PC-3 (cell line): ENCODE data around the gene TIMP2. TPM values are rescaled to one million over a fixed set of nuclear protein-coding genes. Genes with fewer than 3 reads are reported as not detected.

Experiments
- ATAC-seq: fragments of 200-7000 bp; cut with Tn5 transposase; 2 replicates; pipeline ENCODE4 v1.9.1; 2020; ENCODE audit warnings: mild to moderate bottlenecking, moderate library complexity
- BruUV-seq: library from RNA; stranded (reverse); fragments of 400-500 nt; replicated peaks from 2 replicates; lab custom pipeline; 2021; lab: Mats Ljungman, UMichigan
- CTCF ChIA-PET: fragments of 300-600 bp; sonication (Branson Sonifier 250); formaldehyde crosslinking; loops from one replicate; lab custom pipeline; 2022; ENCODE audit warnings: antibody characterized with exemption; lab: Charles Lee
- POLR2A ChIA-PET: fragments of 300-600 bp; sonication (Branson Sonifier 250); formaldehyde crosslinking; loops from one replicate; lab custom pipeline; 2022; ENCODE audit warnings: antibody characterized with exemption; ENCODE audit not compliant: unreplicated experiment; lab: Charles Lee
- DNase-seq: peaks from one replicate; pipeline ENCODE4 v3.0.0-alpha.2; 2015
- H2AFZ ChIP-seq: fragments of 300-600 bp; sonication (generic); 2 replicates; pipeline ENCODE4 v1.6.0; 2016; ENCODE audit warnings: antibody characterized with exemption, low read length
- H3F3A ChIP-seq: fragments of 300-600 bp; sonication (generic); one replicate; pipeline ENCODE4 v1.6.0; 2017; ENCODE audit warnings: antibody characterized with exemption, low read length, control low read depth, mild to moderate bottlenecking; ENCODE audit not compliant: unreplicated experiment
- H3K27ac ChIP-seq: fragments of 300-600 bp; sonication (generic); 2 replicates; pipeline ENCODE4 v1.5.1; 2016; ENCODE audit warnings: mild to moderate bottlenecking, low read length
- H3K27me3 ChIP-seq: fragments of 300-600 bp; sonication (generic); 2 replicates; pipeline ENCODE4 v1.6.1; 2016; ENCODE audit warnings: low read length, mixed read lengths
- H3K36me3 ChIP-seq: fragments of 300-600 bp; sonication (generic); 2 replicates; pipeline ENCODE4 v1.6.1; 2016; ENCODE audit warnings: low read depth, mixed run types, low read length, mixed read lengths
- H3K4me1 ChIP-seq: fragments of 300-600 bp; sonication (generic); 2 replicates; pipeline ENCODE4 v1.5.1; 2016; ENCODE audit warnings: low read length; ENCODE audit not compliant: insufficient read depth
- H3K4me2 ChIP-seq: fragments of 300-600 bp; sonication (generic); 2 replicates; pipeline ENCODE4 v1.6.0; 2016; ENCODE audit warnings: low read length
- H3K4me3 ChIP-seq: fragments of 300-600 bp; sonication (generic); 2 replicates; pipeline ENCODE4 v1.5.1; 2016; ENCODE audit warnings: mild to moderate bottlenecking, low read length, mixed read lengths
- H3K79me2 ChIP-seq: fragments of 300-600 bp; sonication (generic); 2 replicates; pipeline ENCODE4 v1.6.1; 2017; ENCODE audit warnings: low read length, mixed read lengths
- H3K9ac ChIP-seq: fragments of 300-600 bp; sonication (generic); 2 replicates; pipeline ENCODE4 v1.6.0; 2016; ENCODE audit warnings: mild to moderate bottlenecking, low read length
- H3K9me2 ChIP-seq: fragments of 300-600 bp; sonication (generic); replicated peaks from 2 replicates; pipeline ENCODE4 v1.6.1; 2016; ENCODE audit warnings: mixed run types, low read length, mixed read lengths
- H3K9me3 ChIP-seq: fragments of 300-600 bp; sonication (generic); 2 replicates; pipeline ENCODE4 v1.6.1; 2016; ENCODE audit warnings: low read length, mixed read lengths
- H4K20me1 ChIP-seq: fragments of 300-600 bp; sonication (generic); 2 replicates; pipeline ENCODE4 v1.6.1; 2016; ENCODE audit warnings: low read length, mixed read lengths
- CTCF ChIP-seq: fragments of 300-600 bp; sonication (generic); conservative IDR thresholded peaks from 2 replicates; pipeline ENCODE4 v1.5.1; 2017; ENCODE audit warnings: antibody characterized with exemption, low read depth, mild to moderate bottlenecking, low read length
- EZH2 ChIP-seq: fragments of 300-600 bp; sonication (generic); IDR thresholded peaks from one replicate; pipeline ENCODE4 v1.6.1; 2017; ENCODE audit warnings: antibody characterized with exemption, mild to moderate bottlenecking, low read length; ENCODE audit not compliant: unreplicated experiment
- EZH2phosphoT487 ChIP-seq: fragments of 300-600 bp; sonication (generic); IDR thresholded peaks from 2 replicates; pipeline ENCODE4 v1.6.1; 2018; ENCODE audit warnings: mild to moderate bottlenecking, antibody characterized with exemption, low read length, borderline replicate concordance
- intact Hi-C: fragments of 100-400 bp; cut with micrococcal nuclease; formaldehyde crosslinking; loops from 2 replicates; pipeline ENCODE4 v1.9.0; 2023
- total RNA-seq: library from RNA; depleted of rRNA; stranded (reverse); fragments of >200 nt; gene quantifications from 2 replicates; pipeline ENCODE4 v1.2.3, GENCODE V29; 2014

The TIMP2 gene
- total RNA-seq, 1 experiment from 2014 or later, result 60.1 TPM

- CTCF ChIA-PET, result no interaction called here
- no peak for ATAC-seq
Measured at GRCh38 chr17:78821961-78822360, 103.2 kb downstream of the TIMP2 start.

GRCh38 chr17:78820841-78821240 lies 104.3 kb downstream of the TIMP2 start:
- H3K9me3 ChIP-seq, result no peaks in the 10 kb centered on the region
- POLR2A ChIA-PET, result no interaction called here
- intact Hi-C loops, result no loop called here
- no peaks in the 10 kb centered on the region for H3K27me3 ChIP-seq
- CTCF ChIA-PET, result no interaction called here
- H3K27ac ChIP-seq, result no peak overlapping the region
- H2AFZ ChIP-seq, result no peak overlapping the region
- peaks cover 11% of the 10 kb centered on the region; the same call in 1 of the 2 replicates for H3K79me2 ChIP-seq
- no peak for ATAC-seq
- peaks cover 23% of the 10 kb centered on the region for H4K20me1 ChIP-seq
- H3K36me3 ChIP-seq, result peaks cover 92% of the 10 kb centered on the region
- no peaks in the 10 kb centered on the region for H3F3A ChIP-seq
- DNase-seq, result no peak
- H3K9me2 ChIP-seq, result no peaks in the 10 kb centered on the region
- BruUV-seq, result no TSS peak
- no peak overlapping the region for H3K9ac ChIP-seq
- H3K4me1 ChIP-seq, result no peaks in the 10 kb centered on the region
- no peak overlapping the region for H3K4me2 ChIP-seq
- no peak overlapping the region for H3K4me3 ChIP-seq
- TF ChIP-seq EZH2phosphoT487 (no peak), EZH2 (no peak), CTCF (no peak)

More at GRCh38 chr17:78821961-78822360, 103.2 kb downstream of the TIMP2 start:
- peaks cover 11% of the 10 kb centered on the region; the same call in 1 of the 2 replicates for H3K79me2 ChIP-seq
- H2AFZ ChIP-seq, result no peak overlapping the region
- intact Hi-C loops, result no loop called here
- TF ChIP-seq EZH2phosphoT487 (no peak), CTCF (no peak), EZH2 (no peak)
- H3K9me2 ChIP-seq, result no peaks in the 10 kb centered on the region
- no peak overlapping the region for H3K4me2 ChIP-seq
- H3F3A ChIP-seq, result no peaks in the 10 kb centered on the region
- no peaks in the 10 kb centered on the region for H3K4me1 ChIP-seq
- no peaks in the 10 kb centered on the region for H3K27me3 ChIP-seq
- no TSS peak for BruUV-seq
- no peak overlapping the region for H3K27ac ChIP-seq
- peaks cover 93% of the 10 kb centered on the region for H3K36me3 ChIP-seq
- no peak overlapping the region for H3K9ac ChIP-seq
- peaks cover 23% of the 10 kb centered on the region for H4K20me1 ChIP-seq
- POLR2A ChIA-PET, result no interaction called here
- no peaks in the 10 kb centered on the region for H3K9me3 ChIP-seq
- DNase-seq, result no peak
- no peak overlapping the region for H3K4me3 ChIP-seq

- CTCF ChIA-PET, result no interaction called here
- H3K27me3 ChIP-seq, result no peaks in the 10 kb centered on the region
- no peak overlapping the region for H2AFZ ChIP-seq
- H3F3A ChIP-seq, result no peaks in the 10 kb centered on the region
- no peak overlapping the region for H3K9ac ChIP-seq
- intact Hi-C loops, result no loop called here
- H3K4me2 ChIP-seq, result no peak overlapping the region
- no peak for ATAC-seq
- BruUV-seq, result no TSS peak
- peaks cover 92% of the 10 kb centered on the region for H3K36me3 ChIP-seq
- no peak for DNase-seq
- no peak for TF ChIP-seq EZH2phosphoT487
- TF ChIP-seq EZH2, result no peak
- TF ChIP-seq CTCF, result no peak
- H3K4me1 ChIP-seq, result no peaks in the 10 kb centered on the region
- POLR2A ChIA-PET, result no interaction called here
- peaks cover 23% of the 10 kb centered on the region; the same call in 1 of the 2 replicates for H4K20me1 ChIP-seq
- H3K9me3 ChIP-seq, result no peaks in the 10 kb centered on the region
- no peak overlapping the region for H3K27ac ChIP-seq
- H3K4me3 ChIP-seq, result no peak overlapping the region
- 0 out of 2 replicates have a peak, but pooled peaks cover 11% of the 10 kb centered on the region for H3K79me2 ChIP-seq
- no peaks in the 10 kb centered on the region for H3K9me2 ChIP-seq
Measured at GRCh38 chr17:78819806-78820792, 105.1 kb downstream of the TIMP2 start.
